Measurements from ENCODE around the gene C14orf180.
"Not testable (repeated sequence)": the region's sequence is repeated elsewhere in the genome, so short reads cannot be mapped to it uniquely, and the experiment has no call there.

C14orf180 gene

GRCh38 chr14:104634886-104635570 is 55.5 kb downstream of the C14orf180 start:
- Histone ChIP-seq H3K9me3 (ENCODE audit: control insufficient read depth, insufficient read depth, low read length) (no peaks in the 10 kb centered on the region), H3K9ac (ENCODE audit: low read depth, low read length) (no peak overlapping the region), H3K4me1 (ENCODE audit: control insufficient read depth, insufficient read depth, low read length) (no peaks in the 10 kb centered on the region), H3K4me3 (ENCODE audit: low read depth, low read length) (no peak overlapping the region), H3K36me3 (ENCODE audit: control insufficient read depth, insufficient read depth, low read length) (no peaks in the 10 kb centered on the region), H3K27me3 (ENCODE audit: control insufficient read depth, insufficient read depth, low read length) (no peaks in the 10 kb centered on the region), H3K27ac (ENCODE audit: low read depth, low read length) (no peak overlapping the region)

GRCh38 chr14:104635717-104636116 is 56.2 kb downstream of the C14orf180 start:
- Histone ChIP-seq H3K9me3 (ENCODE audit: control insufficient read depth, insufficient read depth, low read length) (no peaks in the 10 kb centered on the region), H3K4me3 (ENCODE audit: low read depth, low read length) (no peak overlapping the region), H3K36me3 (ENCODE audit: control insufficient read depth, insufficient read depth, low read length) (no peaks in the 10 kb centered on the region), H3K4me1 (ENCODE audit: control insufficient read depth, insufficient read depth, low read length) (0 out of 2 replicates have a peak, but pooled peaks cover 3% of the 10 kb centered on the region), H3K9ac (ENCODE audit: low read depth, low read length) (no peak overlapping the region), H3K27me3 (ENCODE audit: control insufficient read depth, insufficient read depth, low read length) (no peaks in the 10 kb centered on the region), H3K27ac (ENCODE audit: low read depth, low read length) (no peak overlapping the region)

GRCh38 chr14:104636131-104636530 is 56.6 kb downstream of the C14orf180 start:
- H3K27ac ChIP-seq (ENCODE audit: low read depth, low read length) = no peak overlapping the region
- H3K4me3 ChIP-seq (ENCODE audit: low read depth, low read length) = no peak overlapping the region
- no peaks in the 10 kb centered on the region for H3K9me3 ChIP-seq (ENCODE audit: control insufficient read depth, insufficient read depth, low read length)
- no peaks in the 10 kb centered on the region for H3K36me3 ChIP-seq (ENCODE audit: control insufficient read depth, insufficient read depth, low read length)
- 0 out of 2 replicates have a peak, but pooled peaks cover 3% of the 10 kb centered on the region for H3K4me1 ChIP-seq (ENCODE audit: control insufficient read depth, insufficient read depth, low read length)
- no peak overlapping the region for H3K9ac ChIP-seq (ENCODE audit: low read depth, low read length)
- H3K27me3 ChIP-seq (ENCODE audit: control insufficient read depth, insufficient read depth, low read length) = no peaks in the 10 kb centered on the region

- not testable (repeated sequence) for H3K4me1 ChIP-seq (ENCODE audit: control insufficient read depth, insufficient read depth, low read length); H3K9me3 ChIP-seq (ENCODE audit: control insufficient read depth, insufficient read depth, low read length); H3K27ac ChIP-seq (ENCODE audit: low read depth, low read length); H3K36me3 ChIP-seq (ENCODE audit: control insufficient read depth, insufficient read depth, low read length); H3K9ac ChIP-seq (ENCODE audit: low read depth, low read length); H3K27me3 ChIP-seq (ENCODE audit: control insufficient read depth, insufficient read depth, low read length); H3K4me3 ChIP-seq (ENCODE audit: low read depth, low read length)
Measured at GRCh38 chr14:104636846-104637545, 57.4 kb downstream of the C14orf180 start.

- Histone ChIP-seq H3K36me3 (ENCODE audit: control insufficient read depth, insufficient read depth, low read length) (no peaks in the 10 kb centered on the region), H3K4me3 (ENCODE audit: low read depth, low read length) (no peak overlapping the region), H3K9me3 (ENCODE audit: control insufficient read depth, insufficient read depth, low read length) (no peaks in the 10 kb centered on the region), H3K9ac (ENCODE audit: low read depth, low read length) (no peak overlapping the region), H3K27me3 (ENCODE audit: control insufficient read depth, insufficient read depth, low read length) (no peaks in the 10 kb centered on the region), H3K4me1 (ENCODE audit: control insufficient read depth, insufficient read depth, low read length) (0 out of 2 replicates have a peak, but pooled peaks cover 3% of the 10 kb centered on the region), H3K27ac (ENCODE audit: low read depth, low read length) (no peak overlapping the region)
Measured at GRCh38 chr14:104637546-104638003, 58.0 kb downstream of the C14orf180 start.

GRCh38 chr14:104638190-104638589 is 58.6 kb downstream of the C14orf180 start:
- 0 out of 2 replicates have a peak, but pooled peaks cover 3% of the 10 kb centered on the region for H3K4me1 ChIP-seq (ENCODE audit: control insufficient read depth, insufficient read depth, low read length)
- no peaks in the 10 kb centered on the region for H3K27me3 ChIP-seq (ENCODE audit: control insufficient read depth, insufficient read depth, low read length)
- H3K27ac ChIP-seq (ENCODE audit: low read depth, low read length) = no peak overlapping the region
- no peaks in the 10 kb centered on the region for H3K36me3 ChIP-seq (ENCODE audit: control insufficient read depth, insufficient read depth, low read length)
- H3K9ac ChIP-seq (ENCODE audit: low read depth, low read length) = no peak overlapping the region
- no peak overlapping the region for H3K4me3 ChIP-seq (ENCODE audit: low read depth, low read length)
- H3K9me3 ChIP-seq (ENCODE audit: control insufficient read depth, insufficient read depth, low read length) = no peaks in the 10 kb centered on the region

- Histone ChIP-seq H3K4me1 (ENCODE audit: control insufficient read depth, insufficient read depth, low read length) (0 out of 2 replicates have a peak, but pooled peaks cover 3% of the 10 kb centered on the region), H3K27ac (ENCODE audit: low read depth, low read length) (no peak overlapping the region), H3K4me3 (ENCODE audit: low read depth, low read length) (no peak overlapping the region), H3K27me3 (ENCODE audit: control insufficient read depth, insufficient read depth, low read length) (no peaks in the 10 kb centered on the region), H3K36me3 (ENCODE audit: control insufficient read depth, insufficient read depth, low read length) (no peaks in the 10 kb centered on the region), H3K9me3 (ENCODE audit: control insufficient read depth, insufficient read depth, low read length) (no peaks in the 10 kb centered on the region), H3K9ac (ENCODE audit: low read depth, low read length) (no peak overlapping the region)
Measured at GRCh38 chr14:104638927-104639450, 59.4 kb downstream of the C14orf180 start.

- H3K9ac ChIP-seq (ENCODE audit: low read depth, low read length) = no peak overlapping the region
- H3K27me3 ChIP-seq (ENCODE audit: control insufficient read depth, insufficient read depth, low read length) = no peaks in the 10 kb centered on the region
- no peaks in the 10 kb centered on the region for H3K36me3 ChIP-seq (ENCODE audit: control insufficient read depth, insufficient read depth, low read length)
- H3K27ac ChIP-seq (ENCODE audit: low read depth, low read length) = no peak overlapping the region
- 0 out of 2 replicates have a peak, but pooled peaks cover 3% of the 10 kb centered on the region for H3K4me1 ChIP-seq (ENCODE audit: control insufficient read depth, insufficient read depth, low read length)
- H3K4me3 ChIP-seq (ENCODE audit: low read depth, low read length) = no peak overlapping the region
- H3K9me3 ChIP-seq (ENCODE audit: control insufficient read depth, insufficient read depth, low read length) = no peaks in the 10 kb centered on the region
Measured at GRCh38 chr14:104639471-104639870, 59.9 kb downstream of the C14orf180 start.

Measured in HUES48 (cell line).